Neuronal stem cell (in vitro differentiated cells): Measurements from ENCODE around the gene MUSTN1.
A peak's percentile ranks its signal among the peaks of the same experiment; 100 is the strongest.

Source experiments
- DNase-seq: peaks from one replicate; pipeline ENCODE4 v3.0.0-alpha.2; 2013; ENCODE audit warnings: low spot score
- H2AFZ ChIP-seq: one replicate; pipeline ENCODE4 v1.6.1; 2013; ENCODE audit warnings: mild to moderate bottlenecking, low read length, inconsistent platforms
- H2AK5ac ChIP-seq: 2 replicates; pipeline ENCODE4 v1.6.1; 2013; ENCODE audit warnings: low read depth, mild to moderate bottlenecking, inconsistent platforms, low read length, moderate library complexity, mixed read lengths
- H2BK120ac ChIP-seq: 2 replicates; pipeline ENCODE4 v1.6.1; 2013; ENCODE audit warnings: low read depth, mild to moderate bottlenecking, inconsistent platforms, low read length, moderate library complexity, mixed read lengths
- H2BK12ac ChIP-seq: one replicate; pipeline ENCODE4 v1.6.1; 2013; ENCODE audit warnings: low read length, inconsistent platforms
- H2BK15ac ChIP-seq: 2 replicates; pipeline ENCODE4 v1.6.1; 2013; ENCODE audit warnings: mild to moderate bottlenecking, low read length, inconsistent platforms, mixed read lengths
- H2BK5ac ChIP-seq: one replicate; pipeline ENCODE4 v1.6.1; 2013; ENCODE audit warnings: inconsistent platforms, mild to moderate bottlenecking, low read length, moderate library complexity
- H3K14ac ChIP-seq: one replicate; pipeline ENCODE4 v1.6.1; 2013; ENCODE audit warnings: low read length, inconsistent platforms
- H3K18ac ChIP-seq: 2 replicates; pipeline ENCODE4 v1.6.1; 2013; ENCODE audit warnings: low read length, inconsistent platforms
- H3K23ac ChIP-seq: 2 replicates; pipeline ENCODE4 v1.6.1; 2013; ENCODE audit warnings: low read depth, mild to moderate bottlenecking, mixed read lengths, low read length, inconsistent platforms; ENCODE audit not compliant: poor library complexity
- H3K27ac ChIP-seq: replicated peaks from 3 replicates; pipeline ENCODE4 v1.5.1; 2013; ENCODE audit warnings: low read length, inconsistent platforms
- H3K27me3 ChIP-seq, 3 experiments: 2 replicates each; pipeline ENCODE4 v1.6.1; 2013; ENCODE audit warnings: low read length in 3 of 3, mild to moderate bottlenecking in 2 of 3, inconsistent platforms in 1 of 3, low read depth in 1 of 3, mixed read lengths in 1 of 3, moderate library complexity in 1 of 3; ENCODE audit not compliant: control insufficient read depth in 3 of 3, insufficient read depth in 3 of 3
- H3K36me3 ChIP-seq, 2 donors: replicated peaks in 1 of 2; 2 replicates each; pipeline ENCODE4 v1.6.1; 2013; ENCODE audit warnings: low read length in 2 of 2; ENCODE audit not compliant: control insufficient read depth in 2 of 2, insufficient read depth in 2 of 2
- H3K4ac ChIP-seq: 2 replicates; pipeline ENCODE4 v1.6.1; 2013; ENCODE audit warnings: inconsistent platforms, mild to moderate bottlenecking, low read length, moderate library complexity
- H3K4me1 ChIP-seq, 2 donors: 1 replicate in 1 of 2; 2 replicates in 1 of 2; pipeline ENCODE4 v1.6.1; 2013; ENCODE audit warnings: low read length in 2 of 2, low read depth in 1 of 2; ENCODE audit not compliant: control insufficient read depth in 2 of 2, insufficient read depth in 1 of 2
- H3K4me2 ChIP-seq: one replicate; pipeline ENCODE4 v1.6.1; 2013; ENCODE audit warnings: mild to moderate bottlenecking, low read length, inconsistent platforms; ENCODE audit not compliant: insufficient read depth, poor library complexity, severe bottlenecking
- H3K4me3 ChIP-seq, 2 donors: 2 replicates each; pipeline ENCODE4 v1.5.1; 2013; ENCODE audit warnings: low read length in 2 of 2, mild to moderate bottlenecking in 2 of 2, inconsistent platforms in 1 of 2, moderate library complexity in 1 of 2
- H3K79me1 ChIP-seq: one replicate; pipeline ENCODE4 v1.6.1; 2013; ENCODE audit warnings: low read depth, mild to moderate bottlenecking, inconsistent platforms, low read length, moderate library complexity
- H3K9ac ChIP-seq: one replicate; pipeline ENCODE4 v1.6.1; 2013; ENCODE audit warnings: mild to moderate bottlenecking, low read depth, low read length, inconsistent platforms; ENCODE audit not compliant: poor library complexity
- H3K9me3 ChIP-seq, 2 donors: replicated peaks in 1 of 2; 2 replicates each; pipeline versions ENCODE3 to v1.6.1; 2013; ENCODE audit warnings: low read length in 2 of 2, mild to moderate bottlenecking in 2 of 2, inconsistent platforms in 1 of 2, low read depth in 1 of 2, mixed read lengths in 1 of 2, moderate library complexity in 1 of 2; ENCODE audit not compliant: control insufficient read depth in 2 of 2, insufficient read depth in 1 of 2
- H4K8ac ChIP-seq: one replicate; pipeline ENCODE4 v1.6.1; 2013; ENCODE audit warnings: low read depth, mild to moderate bottlenecking, inconsistent platforms, low read length, moderate library complexity
- H4K91ac ChIP-seq: one replicate; pipeline ENCODE4 v1.6.1; 2013; ENCODE audit warnings: low read length, low read depth, mild to moderate bottlenecking, inconsistent platforms; ENCODE audit not compliant: poor library complexity
- WGBS, 2 donors: extraction: QIAGEN DNeasy Blood & Tissue Kit; methylation state at CpG; one replicate each; pipeline ENCODE4 v1.1.7; 2013; ENCODE audit warnings: missing lambda C conversion rate in 2 of 2, mixed read lengths in 1 of 2; ENCODE audit not compliant: insufficient read length in 2 of 2, insufficient replicate concordance in 1 of 2; ENCODE audit errors: extremely low coverage in 2 of 2; 5-methylcytosine and 5-hydroxymethylcytosine counted together

MUSTN1 gene

DNA sequence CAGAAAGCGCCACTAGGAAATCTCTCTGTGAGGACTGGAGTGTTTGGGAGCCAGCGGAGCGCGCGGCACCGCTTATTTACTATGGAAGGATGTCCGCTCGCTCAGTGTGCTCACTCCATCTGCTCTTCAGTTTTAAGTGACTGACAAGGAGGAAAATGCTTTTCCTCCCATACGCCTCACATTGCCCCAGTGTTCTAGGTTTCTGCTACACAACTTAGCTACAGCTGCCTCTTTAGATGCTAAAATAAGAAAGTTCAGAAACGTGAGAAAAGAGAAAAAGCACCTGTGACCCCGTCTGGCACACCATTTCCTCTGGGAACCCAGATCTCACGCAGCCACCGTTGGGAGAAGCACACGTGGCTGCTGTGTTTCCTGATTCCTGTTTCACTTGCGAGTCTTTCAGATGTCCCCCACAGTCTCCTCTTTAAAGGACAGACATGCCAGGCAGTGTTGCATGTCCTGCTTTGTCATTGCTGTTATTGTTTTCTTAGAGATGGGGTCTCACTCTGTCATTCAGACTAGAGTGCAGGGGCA lies 11.7 kb upstream of the MUSTN1 start:
- Histone ChIP-seq H2BK120ac (no peak overlapping the region), H3K4me1 (peaks cover 0 to 7% of the 10 kb centered on the region in 2 donors), H3K9ac (no peak overlapping the region), H2AK5ac (no peak overlapping the region), H3K36me3 (peaks cover 14 to 37% of the 10 kb centered on the region in 2 donors), H2BK15ac (no peak overlapping the region), H3K27me3 (no peaks in the 10 kb centered on the region), H3K79me1 (no peaks in the 10 kb centered on the region), H3K4ac (no peak overlapping the region), H4K8ac (no peak overlapping the region), H3K4me3 (no peak overlapping the region), H2AFZ (no peak overlapping the region), H3K27ac (no peak overlapping the region), H2BK5ac (no peak overlapping the region), H2BK12ac (no peak overlapping the region), H3K14ac (no peak overlapping the region), H3K18ac (peak overlapping the region; percentile 17), H4K91ac (no peak overlapping the region), H3K23ac (no peak overlapping the region), H3K4me2 (no peak overlapping the region), H3K9me3 (no peaks in the 10 kb centered on the region)
- DNase-seq = no peak
- no CpG with 5 or more reads among the region's 15 CpGs for WGBS, 2 donors

DNA sequence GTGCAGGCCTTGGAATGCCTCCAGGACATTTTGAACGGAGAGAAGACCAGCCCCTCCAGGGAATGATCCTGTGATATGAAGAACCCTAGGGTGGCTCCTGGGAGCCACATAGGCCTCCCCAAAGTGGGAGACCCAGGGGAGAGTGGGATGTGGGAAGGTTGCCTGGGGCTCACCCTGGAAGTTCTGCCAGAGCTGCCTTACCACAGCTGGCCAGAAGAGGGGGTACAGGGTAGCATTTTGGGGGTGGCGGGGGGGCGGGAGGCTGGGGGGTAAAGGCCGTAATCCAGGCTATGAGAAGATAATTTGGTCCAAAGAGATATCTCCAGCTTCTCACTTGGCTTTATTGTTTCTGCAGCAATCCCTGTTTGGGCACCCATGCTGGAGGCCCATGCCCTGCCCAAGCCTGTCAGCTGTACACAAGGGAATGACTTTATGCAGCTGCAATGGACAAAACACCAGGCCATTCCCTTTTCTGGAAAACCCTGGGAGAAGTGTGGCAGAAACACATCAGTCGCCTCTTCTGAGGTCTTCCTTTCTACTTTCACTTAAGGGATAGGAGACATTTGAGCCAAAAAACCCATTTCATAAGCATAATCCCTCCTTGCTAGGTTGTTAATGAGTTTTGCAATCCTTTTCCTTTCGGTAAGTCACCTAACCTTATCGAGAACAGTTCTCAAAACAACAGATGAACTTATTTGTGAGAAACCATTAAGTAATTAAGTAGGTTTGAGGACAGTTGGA lies 11.0 kb upstream of the MUSTN1 start:
- Histone ChIP-seq H2BK5ac (no peak overlapping the region), H4K91ac (no peak overlapping the region), H2BK120ac (no peak overlapping the region), H3K4me3 (no peak overlapping the region), H2AK5ac (no peak overlapping the region), H3K27ac (no peak overlapping the region), H2BK15ac (no peak overlapping the region), H3K27me3 (no peaks in the 10 kb centered on the region), H3K79me1 (no peaks in the 10 kb centered on the region), H3K14ac (no peak overlapping the region), H3K18ac (no peak overlapping the region), H4K8ac (no peak overlapping the region), H2BK12ac (no peak overlapping the region), H3K36me3 (peaks cover 12 to 43% of the 10 kb centered on the region in 2 donors), H3K4ac (no peak overlapping the region), H3K9me3 (no peaks in the 10 kb centered on the region), H2AFZ (no peak overlapping the region), H3K4me2 (no peak overlapping the region), H3K9ac (no peak overlapping the region), H3K23ac (no peak overlapping the region), H3K4me1 (peaks cover 0 to 11% of the 10 kb centered on the region in 2 donors)
- no peak for DNase-seq
- no CpG with 5 or more reads among the region's 7 CpGs for WGBS, 2 donors

DNA sequence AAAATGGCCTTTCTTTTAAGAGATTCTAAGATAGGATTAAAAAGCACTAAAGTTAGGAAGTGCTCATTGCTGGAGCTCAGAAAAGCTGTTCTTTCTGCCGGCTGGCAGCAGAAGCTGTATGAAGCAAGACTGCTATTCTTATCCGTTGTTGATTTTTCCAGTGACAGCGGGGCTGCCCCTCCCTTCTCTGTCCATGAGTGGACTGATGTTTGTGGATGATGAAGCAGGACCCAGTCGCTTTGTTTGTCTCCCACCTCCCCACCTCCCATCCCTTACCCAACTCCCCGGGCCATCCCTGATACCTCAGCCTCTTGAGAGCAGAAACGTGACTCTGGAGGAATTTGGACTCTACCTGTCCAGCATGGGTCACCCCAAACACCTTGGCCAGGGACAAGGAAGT lies 10.3 kb upstream of the MUSTN1 start:
- no peak overlapping the region for H3K18ac ChIP-seq
- H4K8ac ChIP-seq = no peak overlapping the region
- no peak overlapping the region for H2BK12ac ChIP-seq
- H4K91ac ChIP-seq = no peak overlapping the region
- H2BK120ac ChIP-seq = no peak overlapping the region
- H2AFZ ChIP-seq = no peak overlapping the region
- no peaks in the 10 kb centered on the region for H3K79me1 ChIP-seq
- no peak overlapping the region for H2BK5ac ChIP-seq
- no peak overlapping the region for H3K23ac ChIP-seq
- no peak overlapping the region for H3K9ac ChIP-seq
- H3K4me2 ChIP-seq = no peak overlapping the region
- H3K27ac ChIP-seq = no peak overlapping the region
- H3K9me3 ChIP-seq = no peaks in the 10 kb centered on the region
- H3K4me3 ChIP-seq = no peak overlapping the region
- H3K4ac ChIP-seq = no peak overlapping the region
- peaks cover 0 to 11% of the 10 kb centered on the region in 2 donors for H3K4me1 ChIP-seq
- DNase-seq = no peak
- no peaks in the 10 kb centered on the region for H3K27me3 ChIP-seq
- peaks cover 12 to 44% of the 10 kb centered on the region in 2 donors for H3K36me3 ChIP-seq
- no peak overlapping the region for H2BK15ac ChIP-seq
- no peak overlapping the region for H3K14ac ChIP-seq
- no CpG with 5 or more reads among the region's 6 CpGs for WGBS, 2 donors
- H2AK5ac ChIP-seq = no peak overlapping the region

DNA sequence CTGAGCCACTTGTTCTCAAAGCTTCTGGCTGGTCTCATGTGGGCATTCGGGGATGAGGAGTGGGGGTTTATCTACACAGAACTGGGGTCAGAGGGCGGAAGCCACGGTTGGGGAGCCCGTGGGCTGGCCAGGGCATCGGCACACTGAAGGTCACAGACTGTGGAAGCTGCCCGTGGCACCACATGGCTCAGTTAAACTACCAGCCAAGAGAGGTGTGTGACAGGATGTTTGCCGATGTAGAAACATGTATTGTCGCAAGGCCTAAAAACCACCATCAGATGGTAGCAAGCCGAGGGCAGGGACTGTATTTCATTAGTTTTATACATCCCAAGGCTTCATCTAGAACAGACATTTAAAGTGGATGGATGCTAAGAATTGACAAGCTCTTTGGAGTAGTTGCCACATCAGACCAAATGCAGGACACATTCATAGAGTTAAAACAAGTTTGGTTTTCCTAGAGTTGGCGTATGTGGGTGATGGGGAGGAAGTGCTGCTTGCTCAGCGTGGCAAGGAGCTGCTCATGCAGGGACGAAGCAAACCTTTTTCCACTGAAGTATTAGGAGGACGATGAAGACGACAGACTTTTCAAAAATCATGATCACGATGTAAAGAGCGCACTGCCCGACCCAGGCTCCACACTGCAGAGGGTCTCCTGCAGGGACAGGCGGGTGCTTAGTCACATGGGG lies 9.6 kb upstream of the MUSTN1 start:
- H2BK15ac ChIP-seq = no peak overlapping the region
- H2BK12ac ChIP-seq = no peak overlapping the region
- H4K91ac ChIP-seq = no peak overlapping the region
- no peak overlapping the region for H2AK5ac ChIP-seq
- H2AFZ ChIP-seq = no peak overlapping the region
- H3K9me3 ChIP-seq = no peaks in the 10 kb centered on the region
- no peak overlapping the region for H3K27ac ChIP-seq
- no peak overlapping the region for H2BK5ac ChIP-seq
- no peak overlapping the region for H3K14ac ChIP-seq
- no peak overlapping the region for H3K9ac ChIP-seq
- H3K36me3 ChIP-seq = peaks cover 12 to 39% of the 10 kb centered on the region in 2 donors
- no peak overlapping the region for H3K18ac ChIP-seq
- no peak overlapping the region for H3K4me2 ChIP-seq
- no peak overlapping the region for H3K23ac ChIP-seq
- H3K4me3 ChIP-seq = no peak overlapping the region
- WGBS, 2 donors = no CpG with 5 or more reads among the region's 18 CpGs
- no peaks in the 10 kb centered on the region for H3K27me3 ChIP-seq
- no peaks in the 10 kb centered on the region for H3K79me1 ChIP-seq
- no peak for DNase-seq
- no peak overlapping the region for H2BK120ac ChIP-seq
- no peak overlapping the region for H3K4ac ChIP-seq
- H4K8ac ChIP-seq = no peak overlapping the region
- H3K4me1 ChIP-seq = peaks cover 0 to 12% of the 10 kb centered on the region in 2 donors
